K562 (cell line): ENCODE results near the gene GMEB1. TPM values are rescaled to one million over a fixed set of nuclear protein-coding genes. Genes with fewer than 3 reads are reported as not detected.

Experiments
- ARID4B ChIP-seq: sonication (generic); formaldehyde crosslinking; IDR thresholded peaks from 2 replicates; pipeline ENCODE4 v1.8.0; 2022; ENCODE audit warnings: mild to moderate bottlenecking, missing genetic modification reagents
- BRF2 ChIP-seq: IDR thresholded peaks from 3 replicates; pipeline ENCODE4 v1.6.1; 2011; ENCODE audit warnings: borderline replicate concordance, mild to moderate bottlenecking; ENCODE audit not compliant: insufficient read length, insufficient read depth
- CBX2 ChIP-seq: fragments of 200-600 bp; sonication (generic); IDR thresholded peaks from one replicate; pipeline ENCODE4 v1.6.1; 2012; ENCODE audit warnings: mild to moderate bottlenecking, low read length, inconsistent platforms; ENCODE audit not compliant: insufficient read depth, poor library complexity, severe bottlenecking
- CC2D1A ChIP-seq: fragments of 450-650 bp; IDR thresholded peaks from 2 replicates; pipeline ENCODE4 v1.6.1; 2017; ENCODE audit warnings: mild to moderate bottlenecking
- FUS ChIP-seq: fragments of 200-400 bp; formaldehyde crosslinking; optimal IDR thresholded peaks from 2 replicates; pipeline ENCODE3; 2017; ENCODE audit warnings: low read depth, low read length
- GATAD2B ChIP-seq: fragments of 450-650 bp; IDR thresholded peaks from 2 replicates; pipeline ENCODE4 v1.6.1; 2017; ENCODE audit warnings: mild to moderate bottlenecking, borderline replicate concordance
- MEF2D ChIP-seq: conservative IDR thresholded peaks from 2 replicates; pipeline ENCODE4 v1.6.1; 2016; ENCODE audit warnings: low read depth, missing genetic modification characterization, missing compliant biosample characterization
- RFX1 ChIP-seq: fragments of 450-650 bp; IDR thresholded peaks from 2 replicates; pipeline ENCODE4 v1.6.1; 2016; ENCODE audit warnings: mild to moderate bottlenecking, moderate library complexity
- SMAD4 ChIP-seq: fragments of 250-450 bp; sonication (Bioruptor Pico); conservative IDR thresholded peaks from 2 replicates; pipeline ENCODE4 v1.8.0; 2021; ENCODE audit warnings: inconsistent platforms, mild to moderate bottlenecking, moderate library complexity
- SMC3 ChIP-seq: conservative IDR thresholded peaks from 2 replicates; pipeline ENCODE4 v1.6.1; 2011; ENCODE audit warnings: low read depth, low read length, improper control_type of control experiment; ENCODE audit not compliant: insufficient read depth
- SNRNP70 ChIP-seq: fragments of 200-400 bp; formaldehyde crosslinking; optimal IDR thresholded peaks from 2 replicates; pipeline ENCODE3; 2017; ENCODE audit warnings: low read depth, low read length
- ZBTB5 ChIP-seq: fragments of 450-650 bp; IDR thresholded peaks from 2 replicates; pipeline ENCODE4 v1.6.1; 2017; ENCODE audit warnings: antibody characterized with exemption
- ZHX1 ChIP-seq: fragments of 150-350 bp; conservative IDR thresholded peaks from 2 replicates; pipeline ENCODE4 v1.6.1; 2014; ENCODE audit warnings: low read length
- ZNF263 ChIP-seq: sonication (generic); formaldehyde crosslinking; IDR thresholded peaks from 2 replicates; pipeline ENCODE4 v1.8.0; 2022; ENCODE audit warnings: mild to moderate bottlenecking, missing genetic modification reagents, borderline replicate concordance
- ZNF785 ChIP-seq: fragments of 250-450 bp; sonication (Bioruptor Pico); IDR thresholded peaks from 2 replicates; pipeline ENCODE4 v1.4.0; 2020; ENCODE audit warnings: mild to moderate bottlenecking
- ZNF79 ChIP-seq: fragments of 250-450 bp; sonication (Bioruptor Pico); IDR thresholded peaks from 2 replicates; pipeline ENCODE4 v1.4.0; 2020; ENCODE audit warnings: low read depth, mild to moderate bottlenecking, moderate library complexity
- polyA plus RNA-seq, 8 experiments: library from polyadenylated mRNA; depleted of rRNA in 4 of 8; stranded (reverse) in 5 of 8; unstranded in 3 of 8; fragments of >200 nt; fragmentation: Nextera tagmentation in 2 of 8; fragmentation: Illumina TruSeq in 1 of 8; extraction: Ambion mirVana in 2 of 8; extraction: Trizol in 1 of 8; gene quantifications; 2 replicates each; pipeline versions ENCODE4 v1.2.1 to v1.2.3, GENCODE V29; 2011 to 2014; ENCODE audit warnings: inconsistent platforms in 1 of 8, missing spikeins in 1 of 8
- total RNA-seq, 7 experiments: library from RNA; depleted of rRNA in 6 of 7; stranded (reverse); fragments of >200 nt in 6 of 7; fragmentation: Illumina TruSeq in 2 of 7; extraction: Trizol in 2 of 7; gene quantifications; 2 replicates each; pipeline versions ENCODE4 v1.2.1 to v1.2.3, GENCODE V29; 2011 to 2021; ENCODE audit warnings: low replicate concordance in 1 of 7

GMEB1 gene
- total and polyA plus RNA-seq, 9 of the 15 experiments (the other 6 are each of a cell fraction or from before 2014, with no cell fraction given): 6.6 to 17.5 (median 8.5) TPM

- TF ChIP-seq ZBTB5 (peak; percentile 79), ZHX1 (0 out of 2 replicates have a peak, but pooled peaks have one; percentile 22), ARID4B (peak; percentile 94), GATAD2B (peak; percentile 97; the same call in 1 of the 2 replicates), CC2D1A (peak; percentile 88; the same call in 1 of the 2 replicates), SMC3 (peak; percentile 61), FUS (peak; percentile 80), MEF2D (tag) (peak; percentile 25; the same call in 1 of the 2 replicates), SNRNP70 (no peak), BRF2 (no peak), CBX2 (no peak), ZNF79 (no peak), RFX1 (peak; percentile 65), SMAD4 (CRISPR knock-in tag) (peak; percentile 95), ZNF263 (CRISPR knock-in tag) (peak; percentile 27), ZNF785 (CRISPR knock-in tag) (no peak)
Measured at GRCh38 chr1:28736450-28737306, 68.1 kb downstream of the GMEB1 start, which contains the start of gene YTHDF2 (continued).
